ENCODE results near the gene TMEM132A.
"Not testable (repeated sequence)": the region's sequence is repeated elsewhere in the genome, so short reads cannot be mapped to it uniquely, and the experiment has no call there.

The TMEM132A gene

DNA sequence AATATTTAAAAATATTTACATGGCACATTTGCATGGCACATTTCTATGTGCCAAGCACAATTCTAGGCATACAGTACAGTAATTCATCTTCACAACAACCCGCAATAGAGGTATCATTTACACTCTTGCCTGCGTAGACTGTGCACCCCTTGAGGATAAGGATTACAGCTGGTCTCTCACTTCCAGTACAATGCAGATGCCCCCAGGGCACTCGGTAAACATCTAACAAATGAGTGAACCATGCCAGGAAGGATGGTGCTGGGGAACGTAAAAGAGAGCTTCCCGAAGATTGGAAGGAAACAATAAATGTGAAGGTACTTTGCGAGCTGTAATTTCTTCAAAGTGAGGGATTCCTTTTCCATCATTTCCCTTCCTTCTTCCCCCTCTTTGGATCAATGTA, 19.2 kb upstream of the TMEM132A start:
- DNase-seq (ENCODE audit: low read depth) = no peak

DNA sequence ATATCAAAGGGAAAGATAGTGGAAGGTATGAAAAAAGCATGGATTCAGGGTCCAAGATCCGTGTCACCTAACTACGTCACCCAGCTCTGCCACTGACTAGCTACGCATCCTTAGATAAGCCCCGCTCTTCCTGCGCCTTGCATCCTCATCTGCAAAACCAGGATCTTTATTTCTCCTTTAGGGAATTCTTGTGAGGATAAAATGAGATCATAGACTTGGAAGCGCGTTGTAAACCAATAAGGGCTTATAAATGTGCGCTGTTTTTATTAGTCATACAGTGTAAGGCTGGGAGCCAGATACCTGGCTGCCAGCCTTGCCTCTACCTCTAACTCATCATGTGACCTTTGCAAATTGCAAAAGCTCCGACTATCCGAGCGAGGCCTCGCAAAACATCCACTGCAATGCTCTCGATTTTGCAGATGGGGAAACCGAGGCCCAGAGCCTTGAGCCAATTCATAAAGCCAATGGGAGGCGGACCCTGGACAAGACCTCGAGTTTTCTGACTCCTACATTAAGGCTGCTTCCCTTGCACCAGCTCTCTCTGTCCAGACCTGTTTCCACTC, 18.6 kb upstream of the TMEM132A start:
- DNase-seq (ENCODE audit: low read depth) = no peak

DNA sequence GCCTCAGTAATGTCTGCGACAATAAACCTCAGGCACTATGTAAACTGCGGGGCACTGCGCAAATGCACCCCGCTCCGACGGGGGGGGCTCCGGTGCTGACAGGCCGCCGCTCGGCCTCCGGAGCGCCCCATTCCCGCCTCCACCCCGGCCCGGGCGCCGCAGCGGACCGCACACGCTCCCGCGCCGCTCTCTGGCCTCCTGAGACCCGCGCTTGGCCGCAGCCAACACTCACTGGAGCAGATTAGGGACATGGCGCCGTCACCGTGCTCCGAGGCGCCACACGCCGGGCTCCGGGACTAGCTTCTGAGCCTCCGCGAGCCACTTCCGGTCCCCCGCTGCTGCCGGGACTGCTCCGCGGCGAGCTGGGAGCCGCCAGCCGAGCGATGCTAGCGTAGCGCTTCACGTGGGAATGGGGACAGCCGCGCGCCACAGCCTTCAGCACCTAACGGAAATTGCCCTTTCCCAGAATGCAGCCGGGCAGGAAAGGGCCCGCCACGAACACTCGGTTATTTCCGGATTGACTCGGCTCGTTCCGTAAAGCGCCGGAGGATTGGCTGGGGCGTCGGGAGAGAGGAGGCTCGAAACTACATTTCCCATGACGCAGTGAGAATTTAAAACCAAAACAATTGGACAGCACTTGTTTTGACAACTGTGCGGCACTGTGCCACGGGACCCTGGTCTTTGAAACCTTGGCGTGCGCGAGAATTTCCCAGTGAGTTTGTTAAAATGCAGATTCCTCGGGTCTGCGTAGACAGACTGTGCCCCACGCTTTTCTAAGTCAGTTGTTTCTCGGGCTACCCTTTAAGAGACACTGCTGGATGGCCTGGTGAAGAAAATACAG, 17.9 kb upstream of the TMEM132A start, which contains the start of gene PRPF19:
TSS of gene PRPF19 (minus strand) at position 454 of the 841 bp plus-strand sequence. CDS start at position 251, 203 bp downstream.
- DNase-seq (ENCODE audit: low read depth) = peak; percentile 99

DNA sequence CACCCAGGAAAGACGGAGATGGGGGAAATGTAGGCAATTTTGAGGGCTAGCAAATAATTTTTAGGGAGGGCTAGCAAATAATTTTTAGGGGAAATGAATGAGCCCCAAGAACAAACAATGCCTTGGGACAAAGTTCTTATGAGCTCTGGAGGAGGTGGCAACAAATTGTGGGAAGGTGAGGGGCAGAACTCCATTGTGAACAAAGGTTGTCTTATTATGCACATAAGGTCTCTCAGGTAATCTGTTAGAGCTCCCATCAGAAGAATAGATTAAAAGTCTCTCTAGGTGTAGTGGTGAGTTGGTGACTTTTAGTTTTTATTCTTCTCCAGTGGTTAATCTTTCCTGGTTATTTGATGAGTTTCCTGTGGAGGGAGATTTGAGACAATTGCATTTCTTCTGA, 15.5 kb upstream of the TMEM132A start:
- no peak for DNase-seq (ENCODE audit: low read depth)

GRCh38 chr11:60909680-60910280, 14.5 kb upstream of the TMEM132A start:
- not testable (repeated sequence) for DNase-seq (ENCODE audit: low read depth)

- no peak for DNase-seq (ENCODE audit: low read depth)
Measured at GRCh38 chr11:60910281-60910687, 14.0 kb upstream of the TMEM132A start.

DNA sequence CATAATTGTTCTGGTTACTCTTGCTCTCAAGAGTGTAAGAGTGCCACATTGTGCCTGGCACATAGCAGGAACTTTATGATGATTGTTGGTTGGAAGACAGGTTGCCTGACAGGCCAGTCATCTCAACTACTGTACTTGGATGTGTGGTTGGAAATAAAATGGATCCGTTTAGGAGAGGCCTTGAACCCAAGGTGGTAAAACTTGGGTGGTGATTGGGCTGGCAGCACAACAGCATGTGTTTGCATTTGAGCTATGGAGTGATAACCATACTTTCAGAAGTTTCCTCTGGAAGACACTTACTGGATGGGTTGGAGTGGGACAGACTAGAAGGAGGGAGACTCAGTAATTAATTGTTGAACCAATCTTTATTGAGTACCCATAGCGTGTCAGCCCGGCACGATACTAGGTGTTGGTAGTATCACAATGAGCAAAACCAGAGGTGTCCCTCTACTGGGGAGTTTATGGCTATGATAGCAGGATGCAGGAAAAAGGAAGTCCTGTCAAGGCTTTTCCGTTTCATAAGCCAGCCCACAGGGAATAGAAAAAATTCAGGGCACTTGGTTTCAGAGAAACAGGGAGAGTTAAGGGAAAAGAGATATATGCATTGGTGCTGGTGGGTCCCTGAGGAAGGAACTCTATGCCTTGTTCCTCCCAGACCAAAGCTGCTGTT, 13.4 kb upstream of the TMEM132A start:
- no peak for DNase-seq (ENCODE audit: low read depth)

- no peak for DNase-seq (ENCODE audit: low read depth)
Measured at GRCh38 chr11:60912223-60912850, 11.9 kb upstream of the TMEM132A start.

- DNase-seq (ENCODE audit: low read depth) = no peak
Measured at GRCh38 chr11:60912851-60913528, 11.3 kb upstream of the TMEM132A start.

DNA sequence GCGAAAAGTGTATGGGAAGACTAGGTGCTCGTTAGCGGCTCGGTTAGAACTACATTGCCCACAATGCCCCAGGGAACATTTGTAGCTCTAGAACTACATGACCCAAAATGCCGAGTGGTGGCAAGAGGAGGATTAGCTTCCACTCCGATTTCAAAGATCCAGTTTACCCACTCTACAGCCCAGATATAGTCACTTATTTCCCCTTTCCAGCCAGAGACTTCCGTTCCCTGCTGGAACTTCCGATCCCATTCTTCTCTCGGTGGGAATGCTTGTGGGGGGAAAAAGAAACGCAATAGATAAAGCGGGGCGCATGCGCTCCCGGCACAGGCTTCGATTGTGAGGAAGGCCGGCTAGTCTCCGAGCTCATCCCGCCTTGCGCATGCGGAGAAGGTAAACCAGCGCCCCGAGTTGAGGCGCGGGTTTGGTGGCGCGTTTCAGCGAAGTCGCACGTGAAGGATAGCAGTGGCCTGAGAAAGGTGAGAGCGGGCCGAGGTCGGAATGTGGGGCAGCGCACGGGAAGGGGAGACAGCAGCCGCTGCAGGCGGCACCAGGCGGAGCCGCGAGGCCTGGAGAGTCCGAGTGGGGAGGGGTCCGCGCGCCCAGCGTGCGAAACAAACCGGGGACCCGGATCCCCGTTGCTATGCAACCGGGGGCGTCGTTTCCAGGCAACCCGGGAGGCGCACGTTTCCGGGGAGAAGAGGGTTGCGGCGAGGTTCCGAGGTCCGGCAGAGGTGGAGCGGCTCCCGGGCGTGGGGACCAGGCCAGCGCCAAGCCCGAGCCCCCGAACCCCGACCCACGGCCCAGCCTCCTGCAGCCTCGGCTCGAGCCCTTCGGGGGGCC, 10.2 kb upstream of the TMEM132A start, which contains the start of gene TMEM109:
TSS of gene TMEM109 (plus strand) at position 366 of the 840 bp plus-strand sequence. CDS start 5,536 bp downstream, outside the sequence.
- peak; percentile 85 for DNase-seq (ENCODE audit: low read depth)

- DNase-seq (ENCODE audit: low read depth) = peak; percentile 23
Measured at GRCh38 chr11:60914633-60915247, 9.5 kb upstream of the TMEM132A start.

GRCh38 chr11:60915248-60915914, 8.9 kb upstream of the TMEM132A start:
- peak; percentile 63 for DNase-seq (ENCODE audit: low read depth)

DNA sequence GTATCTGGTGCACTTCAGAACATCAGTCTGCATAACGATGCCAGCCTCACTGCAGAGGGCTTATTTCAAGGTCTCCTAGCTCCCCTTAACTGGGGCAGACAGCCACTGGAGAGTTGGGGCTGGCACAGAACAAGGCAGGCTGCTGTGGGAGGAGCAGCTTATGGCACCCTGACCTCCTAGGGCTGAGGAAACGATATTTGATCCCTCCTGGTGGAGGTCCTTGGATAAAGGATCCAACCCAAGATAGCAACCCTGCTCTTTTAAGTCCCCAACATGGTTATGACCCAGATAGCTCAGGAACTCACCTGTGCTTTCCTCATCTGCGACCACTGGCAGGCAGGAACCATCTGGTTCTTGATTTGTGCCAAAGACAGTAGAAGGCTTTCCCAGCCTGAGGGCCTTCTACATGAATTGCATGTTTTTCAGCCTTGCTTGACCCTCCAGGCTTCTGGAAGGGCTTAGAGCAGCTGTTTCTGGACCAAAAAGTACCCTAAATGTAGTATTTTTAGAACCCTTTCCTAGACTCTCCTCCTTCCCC, 7.5 kb upstream of the TMEM132A start:
- DNase-seq (ENCODE audit: low read depth) = no peak

- DNase-seq (ENCODE audit: low read depth) = no peak
Measured at GRCh38 chr11:60917267-60917666, 7.0 kb upstream of the TMEM132A start.

DNA sequence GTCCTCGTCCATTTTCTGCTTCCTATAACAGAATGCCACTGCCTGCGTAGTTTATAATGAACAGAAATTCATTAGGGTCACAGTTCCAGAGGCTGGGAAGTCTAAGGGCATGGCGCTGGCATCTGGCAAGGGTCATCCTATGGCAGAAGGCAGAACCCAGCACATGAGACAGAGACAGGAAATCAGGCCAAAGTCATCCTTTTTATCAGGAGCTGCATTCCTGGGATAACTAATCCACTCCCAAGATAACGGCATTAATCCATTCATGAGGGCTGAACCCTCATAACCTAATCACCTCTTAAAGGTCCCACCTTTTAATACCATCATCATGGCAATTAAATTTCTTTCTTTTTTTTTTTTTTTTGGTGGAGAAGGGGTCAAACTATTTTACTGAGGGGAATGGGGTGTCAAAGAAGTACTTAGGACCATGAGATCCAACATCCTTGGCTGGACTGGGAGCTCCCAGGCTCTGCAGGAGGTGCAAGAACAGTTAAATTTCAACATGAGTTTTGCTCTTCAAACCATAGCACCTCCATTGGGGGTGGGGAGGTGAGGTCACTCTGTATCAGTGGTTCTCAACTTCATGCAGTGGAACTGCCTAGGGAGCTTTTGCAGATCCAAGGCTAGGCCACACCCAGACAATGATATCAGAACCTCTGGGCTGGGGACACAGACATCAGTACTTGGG, 5.9 kb upstream of the TMEM132A start:
- DNase-seq (ENCODE audit: low read depth) = no peak

- DNase-seq (ENCODE audit: low read depth) = no peak
Measured at GRCh38 chr11:60918939-60919265, 5.4 kb upstream of the TMEM132A start.

DNA sequence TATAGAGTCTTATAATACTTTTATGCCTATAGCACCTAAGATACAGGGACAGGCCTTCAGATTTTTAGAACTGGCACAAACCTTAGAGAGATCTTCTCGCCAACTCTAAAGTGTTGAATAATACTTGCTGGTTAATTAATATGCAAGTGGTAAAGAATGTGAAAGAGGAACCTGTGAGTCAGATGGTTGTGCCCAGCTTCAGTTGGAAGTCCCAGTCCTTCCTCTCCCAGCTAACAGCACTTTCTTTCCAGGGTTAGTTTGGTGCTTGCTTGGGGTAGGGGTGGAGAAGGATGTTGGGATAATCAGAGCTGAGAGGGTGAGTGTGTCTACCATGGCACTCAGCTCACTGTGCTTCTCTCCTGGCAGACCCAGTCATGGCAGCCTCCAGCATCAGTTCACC, 4.9 kb upstream of the TMEM132A start:
- DNase-seq (ENCODE audit: low read depth) = no peak

- no peak for DNase-seq (ENCODE audit: low read depth)
Measured at GRCh38 chr11:60919956-60920355, 4.3 kb upstream of the TMEM132A start.

- DNase-seq (ENCODE audit: low read depth) = no peak
Measured at GRCh38 chr11:60921259-60921658, 3.0 kb upstream of the TMEM132A start.
